GM13976 (cell line): ENCODE results near the gene SLC39A12.

Experiments
- DNase-seq: peaks from one replicate; pipeline ENCODE4 v3.0.0; 2012; ENCODE audit warnings: low spot score
- in situ Hi-C: fragments of 300-500 bp; cut with MboI; formaldehyde crosslinking; loops from one replicate; pipeline ENCODE4 v1.12.0; 2022; ENCODE audit warnings: low sequenced_read_pairs, mixed read lengths, inconsistent platforms; ENCODE audit not compliant: unreplicated experiment
- TF ChIP-seq, protein P1 (sequence below): IDR thresholded peaks from 2 replicates; pipeline ENCODE4 v1.5.1; 2012; ENCODE audit warnings: borderline replicate concordance, mild to moderate bottlenecking; ENCODE audit not compliant: insufficient read depth; ENCODE audit errors: extremely low read depth, missing control alignments, control extremely low read depth

The SLC39A12 gene

GRCh38 chr10:18005445-18005780, 53.7 kb downstream of the SLC39A12 start:
- TF ChIP-seq, protein P1, sequence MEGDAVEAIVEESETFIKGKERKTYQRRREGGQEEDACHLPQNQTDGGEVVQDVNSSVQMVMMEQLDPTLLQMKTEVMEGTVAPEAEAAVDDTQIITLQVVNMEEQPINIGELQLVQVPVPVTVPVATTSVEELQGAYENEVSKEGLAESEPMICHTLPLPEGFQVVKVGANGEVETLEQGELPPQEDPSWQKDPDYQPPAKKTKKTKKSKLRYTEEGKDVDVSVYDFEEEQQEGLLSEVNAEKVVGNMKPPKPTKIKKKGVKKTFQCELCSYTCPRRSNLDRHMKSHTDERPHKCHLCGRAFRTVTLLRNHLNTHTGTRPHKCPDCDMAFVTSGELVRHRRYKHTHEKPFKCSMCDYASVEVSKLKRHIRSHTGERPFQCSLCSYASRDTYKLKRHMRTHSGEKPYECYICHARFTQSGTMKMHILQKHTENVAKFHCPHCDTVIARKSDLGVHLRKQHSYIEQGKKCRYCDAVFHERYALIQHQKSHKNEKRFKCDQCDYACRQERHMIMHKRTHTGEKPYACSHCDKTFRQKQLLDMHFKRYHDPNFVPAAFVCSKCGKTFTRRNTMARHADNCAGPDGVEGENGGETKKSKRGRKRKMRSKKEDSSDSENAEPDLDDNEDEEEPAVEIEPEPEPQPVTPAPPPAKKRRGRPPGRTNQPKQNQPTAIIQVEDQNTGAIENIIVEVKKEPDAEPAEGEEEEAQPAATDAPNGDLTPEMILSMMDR, result no peak
- in situ Hi-C loops, result no loop called here
- DNase-seq, result no peak

- no peak for DNase-seq
- in situ Hi-C loops, result no loop called here
- TF ChIP-seq, protein P1, result no peak
Observed at GRCh38 chr10:18005781-18006456, 54.2 kb downstream of the SLC39A12 start.

DNA sequence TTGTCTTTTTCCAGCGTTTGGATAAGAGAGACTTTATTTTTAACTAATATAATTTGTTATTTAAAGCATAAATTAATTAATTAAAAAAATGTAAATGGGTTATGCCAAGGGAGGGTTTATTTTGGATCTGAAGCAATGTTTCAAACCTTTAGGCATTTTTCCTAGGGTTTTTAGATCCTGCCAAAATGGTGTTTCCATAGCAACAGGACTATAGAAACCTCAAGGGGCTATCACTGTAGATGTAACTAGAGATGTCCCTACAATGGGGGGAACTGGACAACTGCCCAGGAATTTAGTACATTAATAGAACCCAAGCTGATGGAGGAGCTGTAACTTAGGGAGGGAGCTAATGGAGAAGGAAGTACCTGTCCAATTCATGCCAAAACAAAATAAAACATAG, 57.3 kb downstream of the SLC39A12 start:
- DNase-seq, result no peak
- in situ Hi-C loops, result no loop called here
- TF ChIP-seq, protein P1, result no peak

DNA sequence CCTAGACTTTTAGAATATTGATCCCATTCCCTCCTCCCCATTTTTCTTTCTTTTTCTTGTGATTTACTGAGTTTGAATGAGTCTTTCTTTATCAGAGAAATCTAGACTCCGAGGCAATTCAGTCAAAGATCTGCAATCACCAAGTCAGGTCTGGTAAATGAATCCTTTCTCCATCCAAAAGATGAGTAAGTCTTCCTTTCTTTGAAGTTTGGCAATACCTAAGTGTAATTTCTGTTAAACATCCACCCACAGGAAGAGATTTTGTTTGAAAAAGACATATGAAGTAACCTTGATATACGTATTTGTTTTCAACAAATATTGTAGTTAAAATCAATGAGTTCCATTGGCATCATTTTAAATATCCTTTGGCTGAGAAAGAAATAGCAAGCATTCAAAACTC, 58.3 kb downstream of the SLC39A12 start:
- TF ChIP-seq, protein P1, result no peak
- in situ Hi-C loops, result no loop called here
- DNase-seq, result no peak

DNA sequence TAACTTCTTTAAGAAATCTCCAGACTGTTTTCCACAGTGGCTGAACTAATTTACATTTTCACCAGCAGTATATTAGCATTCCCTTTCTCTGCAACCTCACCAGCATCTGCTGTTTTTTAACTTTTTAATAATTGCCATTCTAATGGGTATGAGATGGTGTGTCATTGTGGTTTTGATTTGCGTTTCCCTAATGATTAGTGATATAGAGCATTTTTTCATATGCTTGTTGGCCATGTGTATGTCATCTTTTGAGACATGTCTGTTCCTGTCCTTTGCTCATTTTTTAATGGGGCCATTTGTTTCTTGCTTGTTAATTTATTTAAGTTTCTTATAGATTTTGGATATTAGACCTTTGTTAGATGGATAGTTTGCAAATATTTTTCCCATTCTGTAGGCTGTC, 68.8 kb downstream of the SLC39A12 start:
- in situ Hi-C loops, result no loop called here
- TF ChIP-seq, protein P1, result no peak

DNA sequence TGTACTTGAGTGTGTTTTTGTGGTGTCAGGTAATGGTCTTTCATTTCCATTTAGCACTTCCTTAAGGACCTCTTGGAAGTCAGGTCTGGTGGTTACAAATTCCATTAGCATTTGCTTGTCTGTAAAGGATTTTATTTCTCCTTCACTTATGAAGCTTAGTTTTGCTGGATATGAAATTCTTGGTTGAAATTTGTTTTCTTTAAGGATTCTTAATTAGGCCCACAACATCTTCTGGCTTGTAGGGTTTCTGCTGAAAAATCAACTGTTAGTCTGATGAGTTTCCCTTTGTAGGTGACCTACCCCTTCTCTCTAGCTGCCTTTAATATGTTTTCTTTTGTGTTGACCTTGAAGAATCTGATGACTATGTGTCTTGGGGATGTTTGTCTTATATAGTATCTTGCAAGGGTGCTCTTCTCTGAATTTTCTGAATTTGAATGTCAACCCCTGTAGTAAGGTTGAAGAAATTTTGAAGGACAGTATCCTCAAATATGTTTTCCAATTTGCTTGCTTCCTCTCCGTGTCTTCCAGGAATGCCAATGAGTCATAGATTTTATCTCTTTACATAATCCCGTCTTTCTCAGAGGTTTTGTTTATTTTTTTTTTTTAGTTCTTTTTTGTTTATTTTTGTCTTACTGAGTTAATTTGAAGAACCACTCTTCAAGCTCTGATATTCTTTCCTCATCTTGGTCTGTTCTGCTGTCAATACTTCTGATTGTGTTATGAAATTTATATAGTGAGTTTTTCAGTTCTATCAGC, 70.2 kb downstream of the SLC39A12 start:
- TF ChIP-seq, protein P1, result no peak
- DNase-seq, result no peak
- in situ Hi-C loops, result no loop called here

More for the DNA sequence above, 68.8 kb downstream of the SLC39A12 start:
- no peak for DNase-seq
